DND-41 (cell line): Measurements from ENCODE around the gene OR6K3.

Experiments used
- ATAC-seq: fragments of 200-7000 bp; cut with Tn5 transposase; 3 replicates; pipeline ENCODE4 v1.9.1; 2021; ENCODE audit warnings: low read depth; ENCODE audit not compliant: insufficient read depth
- DNase-seq: peaks from one replicate; pipeline ENCODE4 v3.0.0-alpha.2; 2020
- H2AFZ ChIP-seq: 2 replicates; pipeline ENCODE4 v1.6.0; 2012; ENCODE audit warnings: low read depth, low read length
- H3K27ac ChIP-seq: 2 replicates; pipeline ENCODE4 v1.5.1; 2012; ENCODE audit warnings: low read length, inconsistent platforms
- H3K27me3 ChIP-seq: fragments of 200-600 bp; sonication (generic); 2 replicates; pipeline ENCODE4 v1.6.0; 2012; ENCODE audit warnings: low read length, mild to moderate bottlenecking, inconsistent platforms; ENCODE audit not compliant: insufficient read depth, poor library complexity
- H3K36me3 ChIP-seq: 2 replicates; pipeline ENCODE4 v1.5.1; 2012; ENCODE audit warnings: low read length, inconsistent platforms; ENCODE audit not compliant: insufficient read depth
- H3K4me1 ChIP-seq: 2 replicates; pipeline ENCODE4 v1.5.1; 2012; ENCODE audit warnings: mild to moderate bottlenecking, low read length; ENCODE audit not compliant: insufficient read depth
- H3K4me2 ChIP-seq: 2 replicates; pipeline ENCODE4 v1.6.0; 2012; ENCODE audit warnings: mild to moderate bottlenecking, moderate library complexity, low read length, inconsistent platforms; ENCODE audit not compliant: insufficient read depth
- H3K4me3 ChIP-seq, 2 experiments: fragments of 200-600 bp in 1 of 2; shearing (Covaris generic) in 1 of 2; 2 replicates each; pipeline ENCODE4 v1.5.1; 2012 to 2016; ENCODE audit warnings: inconsistent platforms in 2 of 2, low read length in 2 of 2, mild to moderate bottlenecking in 2 of 2, low read depth in 1 of 2, moderate library complexity in 1 of 2
- H3K79me2 ChIP-seq: 2 replicates; pipeline ENCODE4 v1.6.0; 2012; ENCODE audit warnings: low read length, inconsistent platforms; ENCODE audit not compliant: insufficient read depth
- H3K9ac ChIP-seq: 2 replicates; pipeline ENCODE4 v1.6.0; 2012; ENCODE audit warnings: low read depth, mild to moderate bottlenecking, inconsistent platforms, low read length, moderate library complexity
- H3K9me3 ChIP-seq: 2 replicates; pipeline ENCODE4 v1.5.1; 2012; ENCODE audit warnings: low read length, moderate library complexity, mild to moderate bottlenecking, inconsistent platforms; ENCODE audit not compliant: insufficient read depth, severe bottlenecking
- H4K20me1 ChIP-seq: 2 replicates; pipeline ENCODE4 v1.6.0; 2012; ENCODE audit warnings: low read length; ENCODE audit not compliant: insufficient read depth
- EZH2 ChIP-seq: IDR thresholded peaks from 3 replicates; pipeline ENCODE4 v1.6.1; 2012; ENCODE audit warnings: borderline replicate concordance, low read depth, mild to moderate bottlenecking, moderate library complexity, low read length, inconsistent platforms; ENCODE audit not compliant: severe bottlenecking
- TF ChIP-seq, protein P1 (sequence below): IDR thresholded peaks from 2 replicates; pipeline ENCODE4 v1.5.1; 2012; ENCODE audit warnings: borderline replicate concordance, low read length, moderate library complexity, mild to moderate bottlenecking; ENCODE audit not compliant: poor library complexity, severe bottlenecking; ENCODE audit errors: extremely low read depth

The OR6K3 gene

DNA sequence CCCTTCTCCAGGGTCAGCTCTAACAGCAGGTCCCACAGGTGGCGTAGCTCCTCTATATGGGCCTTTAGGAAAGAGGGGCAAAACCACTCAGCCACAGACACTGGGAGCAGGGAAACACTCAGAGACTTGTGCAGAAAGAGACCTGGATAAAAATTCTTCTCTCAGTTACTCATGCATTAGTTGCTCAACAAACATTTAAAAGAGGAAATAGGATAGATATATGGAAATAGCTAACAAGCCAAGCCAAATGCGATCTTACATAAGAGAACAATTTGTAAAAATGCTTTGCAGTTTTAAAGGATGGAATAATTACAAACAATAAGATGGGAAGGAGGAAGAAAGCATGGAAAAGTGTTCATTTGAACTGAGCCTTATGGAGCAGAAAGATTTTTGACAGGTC, 38.9 kb downstream of the OR6K3 start:
- no peak for TF ChIP-seq EZH2
- TF ChIP-seq, protein P1, sequence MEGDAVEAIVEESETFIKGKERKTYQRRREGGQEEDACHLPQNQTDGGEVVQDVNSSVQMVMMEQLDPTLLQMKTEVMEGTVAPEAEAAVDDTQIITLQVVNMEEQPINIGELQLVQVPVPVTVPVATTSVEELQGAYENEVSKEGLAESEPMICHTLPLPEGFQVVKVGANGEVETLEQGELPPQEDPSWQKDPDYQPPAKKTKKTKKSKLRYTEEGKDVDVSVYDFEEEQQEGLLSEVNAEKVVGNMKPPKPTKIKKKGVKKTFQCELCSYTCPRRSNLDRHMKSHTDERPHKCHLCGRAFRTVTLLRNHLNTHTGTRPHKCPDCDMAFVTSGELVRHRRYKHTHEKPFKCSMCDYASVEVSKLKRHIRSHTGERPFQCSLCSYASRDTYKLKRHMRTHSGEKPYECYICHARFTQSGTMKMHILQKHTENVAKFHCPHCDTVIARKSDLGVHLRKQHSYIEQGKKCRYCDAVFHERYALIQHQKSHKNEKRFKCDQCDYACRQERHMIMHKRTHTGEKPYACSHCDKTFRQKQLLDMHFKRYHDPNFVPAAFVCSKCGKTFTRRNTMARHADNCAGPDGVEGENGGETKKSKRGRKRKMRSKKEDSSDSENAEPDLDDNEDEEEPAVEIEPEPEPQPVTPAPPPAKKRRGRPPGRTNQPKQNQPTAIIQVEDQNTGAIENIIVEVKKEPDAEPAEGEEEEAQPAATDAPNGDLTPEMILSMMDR, result no peak

GRCh38 chr1:158679289-158679688, 41.2 kb downstream of the OR6K3 start:
- Histone ChIP-seq H3K79me2 (no peaks in the 10 kb centered on the region), H3K9ac (no peak overlapping the region), H3K27ac (no peak overlapping the region), H3K36me3 (no peaks in the 10 kb centered on the region), H4K20me1 (no peaks in the 10 kb centered on the region), H3K4me3 (no peak overlapping the region), H2AFZ (no peak overlapping the region), H3K27me3 (peaks cover 34% of the 10 kb centered on the region), H3K4me1 (no peaks in the 10 kb centered on the region), H3K4me2 (no peak overlapping the region), H3K9me3 (no peaks in the 10 kb centered on the region)
- DNase-seq (no peak), ATAC-seq (no peak)
- no peak for TF ChIP-seq EZH2
- TF ChIP-seq, protein P1, result no peak

More for the DNA sequence above, 38.9 kb downstream of the OR6K3 start:
- Histone ChIP-seq H4K20me1 (no peaks in the 10 kb centered on the region), H3K9ac (no peak overlapping the region), H3K27me3 (peaks cover 39% of the 10 kb centered on the region), H3K79me2 (no peaks in the 10 kb centered on the region), H3K27ac (no peak overlapping the region), H2AFZ (no peak overlapping the region), H3K36me3 (no peaks in the 10 kb centered on the region), H3K4me2 (no peak overlapping the region), H3K9me3 (no peaks in the 10 kb centered on the region), H3K4me3 (no peak overlapping the region), H3K4me1 (no peaks in the 10 kb centered on the region)
- DNase-seq, result no peak
- no peak for ATAC-seq

DNA sequence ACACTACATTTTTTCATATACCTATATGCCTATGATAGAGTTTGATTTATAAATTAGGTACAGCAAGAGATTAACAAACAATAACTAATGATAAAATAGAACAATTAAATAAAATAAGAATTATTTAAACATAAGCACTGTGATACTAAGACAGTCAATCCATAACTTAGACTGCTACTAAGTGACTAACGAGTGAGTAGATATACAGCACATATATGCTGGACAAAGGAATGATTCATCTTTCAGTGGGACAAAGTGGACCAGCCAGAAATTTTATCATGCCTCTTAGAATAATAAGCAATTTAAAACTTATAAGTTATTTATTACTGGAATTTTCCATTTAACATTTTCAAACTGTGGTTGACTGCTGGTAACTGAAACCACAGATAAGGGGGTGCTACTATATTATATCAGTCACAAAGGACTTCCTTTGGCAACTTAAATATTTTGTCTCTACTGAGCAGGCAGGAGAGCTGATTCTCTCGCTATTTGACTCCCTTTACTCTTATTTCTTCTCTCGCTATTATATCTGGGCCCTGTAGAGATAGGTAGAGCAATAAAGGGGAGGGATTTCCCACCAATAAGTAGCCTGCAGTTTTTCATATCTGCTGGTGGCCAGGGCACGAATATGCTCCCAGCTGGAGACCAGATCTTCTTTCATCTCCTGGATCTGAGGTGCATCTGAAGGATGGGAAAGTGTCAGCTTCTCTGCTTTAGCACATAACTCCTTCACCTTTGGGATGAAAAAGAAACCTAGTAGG, 44.8 kb downstream of the OR6K3 start:
- peaks cover 40% of the 10 kb centered on the region for H3K27me3 ChIP-seq
- H3K9me3 ChIP-seq, result no peaks in the 10 kb centered on the region
- no peaks in the 10 kb centered on the region for H3K79me2 ChIP-seq
- ATAC-seq (no peak), DNase-seq (no peak)
- H3K36me3 ChIP-seq, result no peaks in the 10 kb centered on the region
- no peak overlapping the region for H3K4me3 ChIP-seq
- H3K4me2 ChIP-seq, result no peak overlapping the region
- no peak overlapping the region for H2AFZ ChIP-seq
- H3K27ac ChIP-seq, result no peak overlapping the region
- TF ChIP-seq, protein P1, result no peak
- TF ChIP-seq EZH2, result no peak
- H3K9ac ChIP-seq, result no peak overlapping the region
- H4K20me1 ChIP-seq, result no peaks in the 10 kb centered on the region
- H3K4me1 ChIP-seq, result no peaks in the 10 kb centered on the region
